Stomach (tissue), 4 donors: ENCODE data around the gene LPCAT4.

ENCODE experiments used
- POLR2A ChIP-seq, 4 donors: fragments of 450-650 bp; IDR thresholded peaks; one replicate each; pipeline ENCODE4 v1.6.1; 2016; ENCODE audit warnings: antibody characterized with exemption in 4 of 4, control low read depth in 2 of 4, mild to moderate bottlenecking in 1 of 4, moderate library complexity in 1 of 4
- TF ChIP-seq, protein P1 (sequence below), 7 experiments: fragments of 450-650 bp in 4 of 7; fragments of 200-600 bp in 3 of 7; sonication (generic) in 3 of 7; IDR thresholded peaks; one replicate each; pipeline ENCODE4 v1.5.1; 2016 to 2019; ENCODE audit warnings: antibody characterized with exemption in 7 of 7, control low read depth in 2 of 7, mild to moderate bottlenecking in 1 of 7

- TF ChIP-seq, protein P1, sequence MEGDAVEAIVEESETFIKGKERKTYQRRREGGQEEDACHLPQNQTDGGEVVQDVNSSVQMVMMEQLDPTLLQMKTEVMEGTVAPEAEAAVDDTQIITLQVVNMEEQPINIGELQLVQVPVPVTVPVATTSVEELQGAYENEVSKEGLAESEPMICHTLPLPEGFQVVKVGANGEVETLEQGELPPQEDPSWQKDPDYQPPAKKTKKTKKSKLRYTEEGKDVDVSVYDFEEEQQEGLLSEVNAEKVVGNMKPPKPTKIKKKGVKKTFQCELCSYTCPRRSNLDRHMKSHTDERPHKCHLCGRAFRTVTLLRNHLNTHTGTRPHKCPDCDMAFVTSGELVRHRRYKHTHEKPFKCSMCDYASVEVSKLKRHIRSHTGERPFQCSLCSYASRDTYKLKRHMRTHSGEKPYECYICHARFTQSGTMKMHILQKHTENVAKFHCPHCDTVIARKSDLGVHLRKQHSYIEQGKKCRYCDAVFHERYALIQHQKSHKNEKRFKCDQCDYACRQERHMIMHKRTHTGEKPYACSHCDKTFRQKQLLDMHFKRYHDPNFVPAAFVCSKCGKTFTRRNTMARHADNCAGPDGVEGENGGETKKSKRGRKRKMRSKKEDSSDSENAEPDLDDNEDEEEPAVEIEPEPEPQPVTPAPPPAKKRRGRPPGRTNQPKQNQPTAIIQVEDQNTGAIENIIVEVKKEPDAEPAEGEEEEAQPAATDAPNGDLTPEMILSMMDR (IDR thresholded peaks at IDR 0.05): no peak
- no peak for TF ChIP-seq POLR2A (IDR thresholded peaks at IDR 0.05)
Observed at GRCh38 chr15:34358367-34358766, 8.6 kb downstream of the LPCAT4 start.
